ENCODE results near the gene PLD3. TPM values are rescaled to one million over a fixed set of nuclear protein-coding genes. Genes with fewer than 3 reads are reported as not detected.

The PLD3 gene
- 280 TPM for total RNA-seq (ENCODE audit: insufficient read depth, low replicate concordance)

- peak; percentile 100 for DNase-seq (ENCODE audit: low spot score)
These were observed at the start of gene PLD3, which contains the start of gene C19orf47 for GRCh38 chr19:40348125-40348913. PLD3 (plus strand) TSS chr19:40348695; CDS start chr19:40366484, 17,789 bp downstream. C19orf47 (minus strand) TSS chr19:40348397; CDS start chr19:40341857, 6,540 bp downstream.

- DNase-seq (ENCODE audit: low spot score), result no peak
These were observed 47.8 kb upstream of the PLD3 start for GRCh38 chr19:40300668-40301067.

- peak; percentile 25 for DNase-seq (ENCODE audit: low spot score)
These were observed 46.1 kb upstream of the PLD3 start for GRCh38 chr19:40302224-40303011.

GRCh38 chr19:40303765-40304164 lies 44.7 kb upstream of the PLD3 start:
- no peak for DNase-seq (ENCODE audit: low spot score)

- DNase-seq (ENCODE audit: low spot score), result no peak
These were observed 44.2 kb upstream of the PLD3 start for GRCh38 chr19:40304306-40304705.

GRCh38 chr19:40305403-40305802 lies 43.1 kb upstream of the PLD3 start:
- DNase-seq (ENCODE audit: low spot score), result peak; percentile 92

- DNase-seq (ENCODE audit: low spot score), result no peak
These were observed 38.8 kb upstream of the PLD3 start for GRCh38 chr19:40309666-40310065.

- DNase-seq (ENCODE audit: low spot score), result no peak
These were observed 36.0 kb upstream of the PLD3 start for GRCh38 chr19:40312533-40312932.

GRCh38 chr19:40313229-40313983 lies 35.1 kb upstream of the PLD3 start:
- DNase-seq (ENCODE audit: low spot score), result no peak

- DNase-seq (ENCODE audit: low spot score), result no peak
These were observed 33.8 kb upstream of the PLD3 start for GRCh38 chr19:40314656-40315055.

- no peak for DNase-seq (ENCODE audit: low spot score)
These were observed 32.6 kb upstream of the PLD3 start for GRCh38 chr19:40315812-40316470.

GRCh38 chr19:40317338-40317737 lies 31.2 kb upstream of the PLD3 start:
- no peak for DNase-seq (ENCODE audit: low spot score)

GRCh38 chr19:40320558-40320935 lies 27.9 kb upstream of the PLD3 start:
- no peak for DNase-seq (ENCODE audit: low spot score)

- no peak for DNase-seq (ENCODE audit: low spot score)
These were observed 27.4 kb upstream of the PLD3 start for GRCh38 chr19:40321076-40321475.

- DNase-seq (ENCODE audit: low spot score), result no peak
These were observed 26.8 kb upstream of the PLD3 start for GRCh38 chr19:40321566-40322270.

- no peak for DNase-seq (ENCODE audit: low spot score)
These were observed 26.3 kb upstream of the PLD3 start for GRCh38 chr19:40322271-40322610.

GRCh38 chr19:40322951-40323615 lies 25.4 kb upstream of the PLD3 start:
- DNase-seq (ENCODE audit: low spot score), result no peak

GRCh38 chr19:40323705-40324104 lies 24.8 kb upstream of the PLD3 start:
- DNase-seq (ENCODE audit: low spot score), result peak; percentile 21

- no peak for DNase-seq (ENCODE audit: low spot score)
These were observed 22.3 kb upstream of the PLD3 start for GRCh38 chr19:40326201-40326600.

- DNase-seq (ENCODE audit: low spot score), result no peak
These were observed 17.4 kb upstream of the PLD3 start for GRCh38 chr19:40331052-40331451.
